Measurements from ENCODE around the gene TPK1.

TPK1 gene

DNA sequence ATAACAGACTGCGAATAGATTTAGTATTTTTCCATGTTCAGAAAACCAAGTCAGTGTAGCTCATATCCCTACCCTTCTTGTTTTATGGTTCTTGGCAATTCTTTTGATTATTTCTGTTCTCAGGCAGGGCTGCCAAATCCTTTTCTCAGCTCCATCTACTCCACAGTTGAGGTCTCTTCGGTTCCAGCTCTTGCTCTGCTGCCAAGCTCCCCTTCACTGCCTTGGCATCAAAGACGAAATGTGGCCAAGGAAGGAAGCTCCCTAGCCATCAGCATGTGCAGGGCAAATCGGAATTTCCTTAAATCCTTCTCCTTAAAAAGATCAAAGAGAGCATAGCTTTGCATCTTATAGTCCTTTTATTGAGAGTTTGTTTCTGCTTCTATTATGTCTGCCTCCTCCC, 315.9 kb downstream of the TPK1 start:
- in situ Hi-C loops (cut with MboI; ENCODE audit: low pct_unique_long_range_greater_than_20kb, low sequenced_read_pairs, unreplicated experiment): no loop called here
- no peak for DNase-seq (ENCODE audit: low spot score)
- no peak for TF ChIP-seq CTCF (IDR thresholded peaks at IDR 0.05; ENCODE audit: extremely low read depth, insufficient read depth, missing control alignments)

- no peak for TF ChIP-seq CTCF (IDR thresholded peaks at IDR 0.05; ENCODE audit: extremely low read depth, insufficient read depth, missing control alignments)
- no peak for DNase-seq (ENCODE audit: low spot score)
- in situ Hi-C loops (cut with MboI; ENCODE audit: low pct_unique_long_range_greater_than_20kb, low sequenced_read_pairs, unreplicated experiment): no loop called here
Observed at GRCh38 chr7:144518360-144518759, 317.5 kb downstream of the TPK1 start.

GRCh38 chr7:144517749-144518148, 318.1 kb downstream of the TPK1 start:
- DNase-seq (ENCODE audit: low spot score): no peak
- no peak for TF ChIP-seq CTCF (IDR thresholded peaks at IDR 0.05; ENCODE audit: extremely low read depth, insufficient read depth, missing control alignments)
- in situ Hi-C loops (cut with MboI; ENCODE audit: low pct_unique_long_range_greater_than_20kb, low sequenced_read_pairs, unreplicated experiment): no loop called here

- in situ Hi-C loops (cut with MboI; ENCODE audit: low pct_unique_long_range_greater_than_20kb, low sequenced_read_pairs, unreplicated experiment): no loop called here
- TF ChIP-seq CTCF (IDR thresholded peaks at IDR 0.05; ENCODE audit: extremely low read depth, insufficient read depth, missing control alignments): no peak
- no peak for DNase-seq (ENCODE audit: low spot score)
Observed at GRCh38 chr7:144516729-144517525, 318.9 kb downstream of the TPK1 start.

DNA sequence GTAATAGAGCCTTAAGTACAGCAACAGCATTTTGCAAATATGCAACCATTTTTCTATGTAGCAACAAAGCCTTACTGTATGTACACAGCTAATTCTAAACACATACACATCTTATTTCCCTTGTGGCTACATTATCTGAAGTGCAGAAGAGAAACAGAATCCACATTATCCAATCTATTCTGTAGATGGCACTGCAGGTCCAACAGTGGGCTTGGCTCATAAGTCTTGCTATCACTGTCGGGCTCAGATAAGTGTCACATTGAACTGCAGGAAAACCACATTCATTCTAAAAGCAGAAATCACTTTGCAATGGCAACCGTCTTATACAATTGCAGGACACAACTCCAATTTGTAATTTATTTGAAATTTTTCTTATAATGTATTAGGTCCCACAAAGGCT, 322.5 kb downstream of the TPK1 start:
- in situ Hi-C loops (cut with MboI; ENCODE audit: low pct_unique_long_range_greater_than_20kb, low sequenced_read_pairs, unreplicated experiment): no loop called here
- DNase-seq (ENCODE audit: low spot score): peak; percentile 11
- peak; percentile 49 for TF ChIP-seq CTCF (IDR thresholded peaks at IDR 0.05; ENCODE audit: extremely low read depth, insufficient read depth, missing control alignments)

GRCh38 chr7:144510621-144511020, 325.2 kb downstream of the TPK1 start:
- DNase-seq (ENCODE audit: low spot score): no peak
- in situ Hi-C loops (cut with MboI; ENCODE audit: low pct_unique_long_range_greater_than_20kb, low sequenced_read_pairs, unreplicated experiment): no loop called here
- no peak for TF ChIP-seq CTCF (IDR thresholded peaks at IDR 0.05; ENCODE audit: extremely low read depth, insufficient read depth, missing control alignments)
